GM19328 (cell line): ENCODE data around the gene KAT2B.
"Not testable (repeated sequence)": the region's sequence is repeated elsewhere in the genome, so short reads cannot be mapped to it uniquely, and the experiment has no call there.

Experiments
- ATAC-seq: cut with Tn5 transposase; IDR thresholded peaks from one replicate; pipeline ENCODE4 v1.9.1; 2021; ENCODE audit warnings: mild to moderate bottlenecking, moderate library complexity; ENCODE audit not compliant: unreplicated experiment

The KAT2B gene

DNA sequence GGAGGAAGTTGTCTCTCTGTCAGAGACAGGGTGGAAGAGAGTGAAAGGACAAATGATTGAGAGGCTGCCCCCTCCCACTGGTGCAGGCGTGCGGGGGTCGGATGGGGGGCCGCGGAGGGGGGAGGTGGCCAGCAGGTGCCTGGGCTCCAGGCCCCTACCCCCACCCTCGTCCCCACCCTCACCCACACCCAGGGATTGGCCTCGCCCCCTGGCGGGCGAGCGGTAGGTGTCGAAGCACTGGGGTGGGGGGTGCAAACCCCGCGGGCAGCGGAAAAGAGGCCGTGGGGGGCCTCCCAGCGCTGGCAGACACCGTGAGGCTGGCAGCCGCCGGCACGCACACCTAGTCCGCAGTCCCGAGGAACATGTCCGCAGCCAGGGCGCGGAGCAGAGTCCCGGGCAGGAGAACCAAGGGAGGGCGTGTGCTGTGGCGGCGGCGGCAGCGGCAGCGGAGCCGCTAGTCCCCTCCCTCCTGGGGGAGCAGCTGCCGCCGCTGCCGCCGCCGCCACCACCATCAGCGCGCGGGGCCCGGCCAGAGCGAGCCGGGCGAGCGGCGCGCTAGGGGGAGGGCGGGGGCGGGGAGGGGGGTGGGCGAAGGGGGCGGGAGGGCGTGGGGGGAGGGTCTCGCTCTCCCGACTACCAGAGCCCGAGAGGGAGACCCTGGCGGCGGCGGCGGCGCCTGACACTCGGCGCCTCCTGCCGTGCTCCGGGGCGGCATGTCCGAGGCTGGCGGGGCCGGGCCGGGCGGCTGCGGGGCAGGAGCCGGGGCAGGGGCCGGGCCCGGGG lies at the start of gene KAT2B:
Gene KAT2B, plus strand, starts transcription at position 682 of the 783 bp plus-strand sequence. Its CDS starts 32 bp downstream, at position 714.
- peak; percentile 57 for ATAC-seq

DNA sequence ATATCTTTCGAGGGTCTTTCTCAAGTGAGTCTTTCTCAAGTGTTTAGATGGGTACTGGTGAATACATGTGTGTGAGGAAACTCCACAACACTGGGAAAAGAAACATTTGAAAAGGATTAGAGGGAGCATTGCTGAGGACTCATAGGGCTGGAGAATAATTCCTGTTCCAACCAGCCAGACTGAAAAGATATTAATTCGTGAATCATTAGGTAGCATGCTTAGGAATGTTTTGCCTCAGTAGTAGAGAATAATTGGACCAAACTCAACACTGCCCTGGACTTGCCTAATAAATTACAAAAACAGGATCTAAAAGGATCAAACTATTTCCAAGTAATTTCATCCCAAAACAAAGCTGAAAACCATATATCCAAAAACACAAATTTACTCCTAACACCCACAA lies 45.5 kb upstream of the KAT2B start:
- ATAC-seq = no peak

DNA sequence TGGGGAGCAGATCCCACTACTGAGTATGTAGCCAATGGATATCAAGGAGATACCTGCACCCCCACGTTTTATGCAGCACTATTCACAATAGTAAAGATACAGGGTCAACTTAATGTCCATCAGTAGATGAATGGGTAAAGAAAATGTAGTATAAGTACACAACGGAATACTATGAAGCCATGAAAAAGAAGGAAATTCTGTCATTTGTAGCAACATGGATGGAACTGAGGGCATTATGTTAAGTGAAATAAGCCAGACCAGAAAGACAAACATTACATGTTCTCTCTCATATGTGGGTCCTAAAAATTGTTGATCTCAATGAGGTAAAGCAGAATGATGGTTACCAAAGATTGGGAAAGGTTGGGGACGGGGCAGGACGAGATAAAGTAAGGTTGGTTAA lies 42.7 kb upstream of the KAT2B start:
- ATAC-seq = no peak

DNA sequence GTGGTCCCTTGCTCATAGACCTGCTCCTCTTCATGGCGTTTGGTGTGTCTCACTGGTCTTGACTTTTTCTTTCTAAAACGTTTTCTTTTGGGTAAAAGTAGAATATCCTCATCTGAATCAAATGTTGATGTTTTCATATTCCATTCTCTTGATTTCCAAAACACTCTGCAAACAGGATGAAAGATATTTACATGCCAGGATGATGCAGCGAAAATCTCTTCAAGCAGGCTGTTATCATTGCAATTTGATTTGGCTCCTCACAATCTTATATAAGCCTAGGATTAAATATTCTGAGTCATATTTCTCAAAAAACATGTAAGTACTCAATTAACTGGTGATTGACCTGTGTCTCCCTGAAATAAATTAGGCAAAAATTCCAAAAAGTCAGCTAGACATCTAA lies 38.3 kb upstream of the KAT2B start:
- ATAC-seq = no peak

DNA sequence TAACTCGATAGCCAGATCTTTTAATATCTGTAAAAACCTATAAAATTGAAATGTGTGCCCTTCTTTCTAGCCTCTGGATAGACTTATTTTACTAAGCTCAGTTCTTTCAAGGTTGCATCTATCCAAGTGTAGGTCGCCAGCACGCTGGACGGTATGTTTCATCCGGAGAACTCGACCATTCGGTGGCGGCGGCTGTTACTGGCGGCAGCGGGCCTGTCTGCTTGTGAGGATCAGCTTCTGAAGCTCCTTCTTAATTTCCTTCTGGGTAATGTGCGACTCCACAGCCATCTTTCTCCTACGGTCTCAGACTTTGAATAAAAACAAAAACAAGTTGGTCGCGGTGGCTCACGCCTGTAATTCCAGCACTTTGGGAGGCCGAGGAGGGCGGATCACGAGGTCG lies 32.3 kb upstream of the KAT2B start:
- no peak for ATAC-seq

DNA sequence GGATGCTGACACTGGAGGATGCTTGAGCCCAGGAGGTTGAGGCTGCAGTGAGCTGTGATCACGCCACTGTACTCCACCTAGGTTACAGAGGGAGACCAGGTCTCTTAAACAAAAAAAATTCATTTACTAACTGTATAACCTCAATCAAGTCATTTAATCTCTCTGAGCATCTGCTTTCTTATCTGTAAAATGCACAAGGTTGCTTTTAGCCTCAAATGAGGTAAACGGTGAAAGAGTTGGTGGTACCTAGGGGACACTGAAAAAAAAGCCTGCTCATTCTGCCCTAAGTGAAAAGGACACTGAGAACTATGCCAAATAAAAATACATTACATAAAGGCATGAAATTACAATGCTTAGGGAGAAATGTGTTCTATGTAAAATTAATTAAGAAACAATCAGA lies 31.6 kb upstream of the KAT2B start:
- no peak for ATAC-seq

DNA sequence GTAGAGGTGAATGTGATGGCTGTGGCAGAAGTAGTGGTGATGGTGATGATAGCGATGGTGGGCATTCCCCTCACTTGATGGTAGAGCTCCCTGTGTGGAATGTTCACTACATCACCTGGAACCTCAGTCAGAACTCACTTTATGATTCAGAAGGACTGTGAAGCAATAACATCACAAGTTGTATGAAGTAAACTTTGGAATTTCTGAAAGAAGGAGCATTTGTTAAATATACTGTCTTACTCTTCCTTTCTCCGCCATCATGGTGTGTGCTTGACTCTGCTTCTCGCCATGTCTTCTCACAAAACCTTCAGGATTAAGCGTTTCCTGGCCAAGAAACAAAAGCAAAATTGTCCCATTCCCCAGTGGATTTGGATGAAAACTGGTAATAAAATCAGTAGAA lies 28.1 kb upstream of the KAT2B start, which contains the start of gene PP2D1:
Gene PP2D1, minus strand, starts transcription at position 101 of the 400 bp plus-strand sequence. CDS start 192 bp downstream, outside the sequence.
- no peak for ATAC-seq

DNA sequence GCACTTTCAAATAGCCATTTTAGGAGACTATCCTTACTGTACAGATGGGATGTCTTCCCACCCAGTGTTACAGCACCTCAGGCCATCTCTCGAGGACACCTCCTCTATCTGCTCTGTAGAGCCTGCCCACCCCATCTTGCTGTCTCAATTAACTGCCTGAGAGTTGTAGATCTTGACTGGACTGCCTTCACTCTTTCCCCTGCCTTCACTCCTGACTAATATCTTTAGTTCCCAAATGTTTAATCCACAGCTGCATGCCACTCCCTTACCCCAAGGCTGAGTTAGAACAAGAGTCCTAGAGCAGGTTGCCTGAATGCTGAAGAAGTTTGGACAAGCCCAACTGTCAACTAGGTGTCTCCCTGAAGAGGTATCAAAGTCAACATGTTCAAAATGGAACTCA lies 26.9 kb upstream of the KAT2B start:
- no peak for ATAC-seq

DNA sequence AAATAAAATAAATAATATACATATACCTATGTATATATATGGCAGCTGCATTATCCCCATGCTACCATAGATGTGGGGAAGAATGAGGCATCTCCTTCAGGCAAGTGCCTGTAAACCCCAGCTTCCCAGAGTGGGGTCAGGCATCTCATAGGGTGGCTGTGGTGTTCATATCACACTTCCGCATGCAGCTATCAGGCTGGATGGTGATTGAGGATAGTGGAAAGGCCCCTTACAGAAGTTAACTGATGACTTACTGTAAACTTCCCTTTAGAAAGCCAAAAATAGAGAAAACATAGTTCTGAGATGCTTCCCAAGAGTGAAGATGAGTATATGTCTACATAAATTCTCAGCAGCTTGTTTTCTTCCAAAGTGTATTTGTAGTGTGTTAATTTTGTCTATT lies 24.7 kb upstream of the KAT2B start:
- ATAC-seq = no peak

DNA sequence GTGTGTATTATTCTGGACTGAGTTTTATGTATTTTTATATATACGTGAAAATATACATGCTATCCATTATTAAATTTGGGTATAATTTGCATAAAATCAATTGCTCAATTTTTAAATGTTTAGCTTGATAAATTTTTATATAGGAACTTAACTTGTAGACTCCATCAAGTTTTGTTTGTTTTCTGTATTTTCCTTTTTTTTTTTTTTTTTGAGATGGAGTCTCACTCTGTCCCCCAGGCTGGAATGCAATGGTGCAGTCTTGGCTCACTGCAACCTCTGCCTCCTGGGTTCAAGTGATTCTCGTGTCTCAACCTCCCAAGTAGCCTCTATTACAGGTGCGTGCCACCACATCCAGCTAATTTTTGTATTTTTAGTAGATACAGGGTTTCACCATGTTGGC lies 24.2 kb upstream of the KAT2B start:
- not testable (repeated sequence) for ATAC-seq

DNA sequence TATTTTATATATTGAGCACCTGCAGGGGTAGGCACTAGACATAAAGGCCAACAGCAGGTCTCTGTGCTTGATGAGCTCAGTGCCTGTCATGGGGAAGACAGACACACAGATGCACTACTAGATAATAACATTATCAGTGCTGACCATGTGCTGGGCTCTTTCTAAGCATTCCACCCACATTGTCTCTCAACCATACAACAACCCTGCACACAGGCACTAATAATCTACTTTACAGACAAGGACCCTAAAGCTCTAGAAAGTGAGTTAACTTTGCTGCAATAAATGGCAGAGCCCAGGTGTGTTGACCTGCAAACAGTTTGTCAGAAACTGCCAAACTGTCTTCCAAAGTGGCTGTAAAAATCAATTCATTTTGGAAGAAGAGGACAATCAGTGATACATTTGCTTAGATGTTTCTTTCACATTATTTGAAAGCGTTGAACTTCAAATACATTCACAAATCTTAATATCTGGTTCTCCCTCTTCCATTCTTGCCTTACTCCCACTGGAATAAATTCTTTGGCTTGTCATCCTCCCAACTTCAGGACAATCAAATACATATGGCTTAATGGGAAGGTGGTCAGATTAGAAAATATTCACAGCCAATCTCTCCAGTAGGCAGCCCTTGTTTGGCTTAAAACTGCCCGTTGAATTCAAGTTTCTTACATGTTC lies 17.2 kb upstream of the KAT2B start:
- ATAC-seq = no peak

DNA sequence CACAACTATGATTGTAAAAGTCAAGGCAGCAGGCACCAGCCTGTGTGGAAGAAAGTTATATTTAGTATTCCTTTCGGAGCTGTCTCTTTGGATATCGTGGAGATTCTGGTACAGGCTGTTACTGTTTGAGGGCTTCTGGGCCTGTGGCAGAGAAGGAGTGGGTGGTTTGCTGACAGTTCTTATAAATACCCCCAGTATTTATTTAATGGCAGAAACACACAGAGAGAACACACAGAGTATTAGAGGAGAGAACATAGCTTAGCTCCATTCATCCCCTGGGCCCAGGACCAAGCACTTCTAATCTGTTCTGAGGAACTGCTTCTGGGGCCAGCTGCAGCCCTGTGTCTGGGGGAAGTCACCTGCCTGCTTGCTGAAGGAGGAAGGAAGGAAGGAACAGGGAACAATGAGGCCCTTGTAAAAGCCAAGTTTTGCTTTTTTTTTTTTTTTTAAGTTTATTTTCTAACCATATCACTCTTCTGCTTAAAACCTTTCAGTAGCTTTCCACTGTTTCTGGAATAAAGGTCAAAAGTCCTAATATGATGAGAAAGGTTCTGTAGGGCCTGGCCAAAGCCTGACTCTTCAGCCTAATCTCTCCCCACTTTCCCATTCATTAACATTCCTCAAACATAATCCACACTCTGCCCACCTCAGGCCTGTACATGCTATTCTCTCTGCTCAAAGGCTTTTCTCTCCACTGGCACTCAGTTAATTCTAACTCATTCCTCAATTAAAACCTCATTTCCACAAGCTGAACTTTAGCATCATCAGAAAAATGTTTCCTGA lies 16.4 kb upstream of the KAT2B start:
- no peak for ATAC-seq

DNA sequence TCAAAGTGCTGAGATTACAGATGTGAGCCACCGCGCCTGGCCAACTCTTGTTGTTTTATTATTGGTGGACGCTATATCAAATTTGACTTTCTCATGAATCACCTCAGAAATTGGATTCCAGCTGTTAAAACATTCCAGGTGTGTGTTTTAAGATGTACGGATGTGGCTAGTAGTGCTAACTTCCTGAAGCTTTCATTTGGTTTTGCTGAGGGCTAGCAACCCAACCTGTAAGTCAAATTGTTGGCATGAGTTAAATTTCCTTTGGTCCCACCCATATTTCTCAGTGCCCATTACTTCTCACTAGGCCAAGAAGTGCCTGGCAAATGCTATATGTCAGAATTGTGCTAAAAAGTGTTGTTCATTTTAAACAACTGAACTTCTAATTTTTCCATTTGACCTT lies 13.1 kb upstream of the KAT2B start:
- no peak for ATAC-seq

DNA sequence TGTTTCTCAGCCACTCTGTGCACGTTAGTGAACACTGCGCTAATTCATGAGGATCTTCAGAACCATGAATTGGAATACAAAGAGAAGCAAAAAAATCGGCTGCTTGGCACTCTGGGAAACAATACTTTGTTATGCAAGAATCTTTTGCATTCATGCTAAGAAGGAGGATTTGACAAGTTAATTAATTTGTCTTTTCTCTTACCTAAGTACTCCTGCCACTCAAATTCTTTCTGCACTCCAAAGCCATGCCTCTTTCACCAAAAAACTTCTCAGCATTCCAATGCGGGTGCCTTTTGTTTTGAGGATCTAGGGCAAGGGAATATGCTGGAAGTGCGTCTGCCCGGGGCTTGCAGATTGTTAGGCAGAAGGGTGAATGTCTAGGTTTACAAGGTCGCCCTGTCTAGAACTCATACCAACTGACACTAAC lies 11.3 kb upstream of the KAT2B start:
- ATAC-seq = no peak

DNA sequence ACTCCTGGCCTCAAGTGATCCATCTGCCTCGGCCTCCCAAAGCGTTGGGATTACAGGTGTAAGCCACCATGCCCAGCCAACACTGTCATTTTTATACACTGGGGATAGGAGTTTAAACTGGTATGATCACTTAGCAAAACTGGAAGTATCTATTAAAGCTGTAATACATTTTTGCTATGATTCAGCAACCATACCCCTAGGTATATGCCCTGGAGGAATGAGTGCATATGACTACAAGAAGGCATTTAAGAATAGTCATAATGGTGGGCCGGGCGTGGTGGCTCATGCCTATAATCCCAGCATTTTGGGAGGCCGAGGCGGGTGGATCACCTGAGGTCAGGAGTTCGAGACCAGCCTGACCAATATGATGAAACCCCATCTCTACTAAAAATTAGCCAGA lies 8.3 kb upstream of the KAT2B start:
- not testable (repeated sequence) for ATAC-seq

DNA sequence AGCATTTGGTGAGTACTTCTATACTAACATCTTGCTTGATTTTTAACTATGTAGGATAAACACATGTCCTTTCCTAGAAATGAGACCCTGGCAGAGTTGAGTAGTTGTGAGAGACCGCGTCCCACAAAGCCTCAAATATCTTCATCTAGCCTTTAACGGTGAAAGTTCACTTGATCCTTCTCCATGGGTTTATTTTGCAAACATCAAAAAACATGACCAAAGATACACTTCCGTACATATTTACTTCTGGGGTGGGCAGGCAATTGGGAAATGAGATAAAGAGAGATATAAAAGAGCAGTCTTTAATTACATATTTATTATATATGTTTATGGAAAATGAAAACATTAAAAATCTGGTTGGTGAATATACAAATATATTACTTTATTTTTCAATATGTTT lies 5.2 kb upstream of the KAT2B start:
- no peak for ATAC-seq

DNA sequence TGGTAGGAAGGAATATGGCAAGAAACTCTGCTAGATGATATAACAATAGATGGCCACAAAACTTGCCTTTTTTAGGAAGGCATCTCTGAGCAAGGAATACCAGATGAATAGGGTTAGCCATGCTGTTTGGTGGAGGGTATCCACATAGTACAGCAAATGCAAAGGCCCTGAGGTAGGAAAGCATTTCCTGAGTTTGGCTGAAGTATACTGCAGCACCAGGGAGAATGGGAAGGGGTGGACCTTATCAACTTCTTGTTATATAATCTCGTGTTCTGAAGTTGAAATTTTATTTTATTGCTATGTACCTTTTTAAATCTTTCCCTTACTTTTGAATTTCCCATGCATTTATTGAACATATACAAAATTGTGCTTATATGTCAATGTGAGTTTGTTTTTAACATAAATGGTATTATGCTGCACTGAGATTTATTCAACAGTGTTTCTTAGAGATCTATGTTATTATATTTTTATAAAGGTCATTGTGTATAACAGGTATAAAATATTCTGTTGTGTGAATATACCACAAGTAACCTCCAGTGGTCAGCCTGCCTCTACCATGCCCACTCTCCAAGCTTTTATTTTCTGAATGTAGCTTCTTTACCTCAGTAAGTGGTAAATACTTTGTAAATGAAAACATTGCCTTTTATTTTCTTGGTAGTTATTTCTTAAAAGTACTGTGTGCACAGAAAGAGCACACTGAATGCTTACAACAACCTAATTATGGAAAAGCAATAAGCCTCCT lies 2.8 kb upstream of the KAT2B start:
- no peak for ATAC-seq

DNA sequence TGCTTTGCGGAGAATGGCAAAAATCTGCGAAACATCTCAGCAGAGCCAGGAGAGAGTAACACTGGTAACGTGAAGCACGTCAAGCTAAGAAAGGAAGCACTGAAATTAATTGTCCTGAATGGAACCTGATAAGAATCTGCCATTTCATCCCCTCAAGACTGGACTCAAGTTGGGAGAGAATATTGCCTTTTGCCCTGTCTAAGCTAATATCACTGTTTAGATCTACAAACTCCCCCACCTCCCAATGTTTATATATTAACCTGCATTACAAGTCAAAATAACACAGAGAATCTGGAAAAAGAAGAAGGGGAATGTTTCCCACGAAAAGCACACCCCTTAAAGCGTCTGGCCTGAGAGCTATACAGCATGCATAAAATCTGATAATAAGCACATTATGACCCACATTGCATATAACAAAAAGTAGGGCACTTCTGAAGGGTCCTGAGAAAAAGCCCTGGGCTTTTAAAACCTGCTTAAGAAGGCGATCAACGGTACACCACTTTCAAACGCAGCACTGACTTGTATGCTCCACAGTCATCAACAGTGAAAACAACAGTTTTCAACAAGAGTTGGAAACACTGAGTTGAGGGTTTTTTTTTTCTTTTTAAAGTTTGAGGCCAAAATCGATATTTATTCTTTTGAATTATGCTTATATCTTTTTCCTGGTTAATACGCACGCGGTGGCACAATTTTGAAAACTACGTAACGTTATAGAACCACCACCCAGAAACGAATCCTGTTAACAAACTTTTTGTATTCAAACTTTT lies 1.4 kb upstream of the KAT2B start:
- no peak for ATAC-seq

DNA sequence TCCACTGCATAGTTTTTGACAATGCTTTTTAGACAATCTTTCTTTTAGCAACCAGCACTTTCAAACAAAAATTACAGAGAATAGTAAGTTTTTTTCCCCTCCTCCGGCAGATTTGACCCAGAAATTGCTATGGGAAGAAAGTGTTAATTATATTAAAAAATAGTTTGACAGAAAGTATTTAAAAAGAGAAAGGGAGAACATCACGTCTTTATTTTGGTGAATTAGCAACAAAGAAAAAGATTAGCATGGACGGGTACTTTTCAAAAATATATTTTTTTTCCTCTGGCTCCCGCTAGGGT lies 831 bp upstream of the KAT2B start:
- ATAC-seq = no peak

DNA sequence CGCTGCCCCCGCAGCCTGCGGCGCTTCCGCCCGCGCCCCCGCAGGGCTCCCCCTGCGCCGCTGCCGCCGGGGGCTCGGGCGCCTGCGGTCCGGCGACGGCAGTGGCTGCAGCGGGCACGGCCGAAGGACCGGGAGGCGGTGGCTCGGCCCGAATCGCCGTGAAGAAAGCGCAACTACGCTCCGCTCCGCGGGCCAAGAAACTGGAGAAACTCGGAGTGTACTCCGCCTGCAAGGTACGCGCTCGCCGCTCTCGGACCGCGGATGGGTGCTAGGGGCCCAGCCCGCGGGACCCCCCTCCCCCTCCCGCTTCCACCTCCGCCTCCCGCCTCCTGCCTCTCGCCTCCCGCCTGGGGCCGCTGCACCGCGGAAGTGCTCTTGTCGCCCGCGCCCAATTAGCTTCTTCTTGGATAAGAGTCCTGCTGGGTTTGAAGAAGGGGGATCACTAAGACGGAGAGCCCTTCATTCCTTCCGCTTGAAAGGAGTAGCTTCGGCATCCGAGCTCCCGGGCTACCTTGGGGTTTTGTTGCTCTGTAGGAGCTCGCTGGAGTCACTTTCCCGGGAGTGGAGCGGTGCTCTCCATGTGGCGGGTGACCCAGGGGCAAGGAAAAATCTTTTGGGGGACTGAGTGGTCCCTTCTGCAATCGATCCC lies 426 bp downstream of the KAT2B start:
- ATAC-seq = peak; percentile 37
